ENCODE data around the gene XYLT1. TPM values are rescaled to one million over a fixed set of nuclear protein-coding genes. Genes with fewer than 3 reads are reported as not detected.

Gene XYLT1
- total RNA-seq, 1 experiment from 2014 or later = not detected

DNA sequence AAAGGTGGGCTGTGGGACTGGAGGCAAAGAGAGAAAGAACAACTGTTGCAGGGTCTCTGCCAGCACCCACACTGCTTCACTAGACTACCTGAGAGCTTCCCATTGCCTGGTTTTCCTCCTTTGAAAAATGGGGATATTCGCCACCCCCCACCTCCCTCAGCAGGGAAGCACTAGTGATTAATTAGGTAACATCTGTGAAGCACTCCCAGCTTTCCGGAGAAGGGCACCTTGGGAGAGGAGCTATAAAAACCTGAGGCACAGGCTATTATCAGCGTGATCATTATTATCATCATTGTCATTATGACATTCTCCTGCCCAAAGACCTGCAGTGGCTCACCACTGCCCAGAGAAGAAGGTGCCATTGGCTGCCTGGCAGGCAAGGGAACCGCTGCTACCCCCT, 83.5 kb downstream of the XYLT1 start:
- Histone ChIP-seq H3F3A (ENCODE audit: low read length, unreplicated experiment) (no peaks in the 10 kb centered on the region), H3K9me2 (replicated peaks; ENCODE audit: low read length) (no peaks in the 10 kb centered on the region), H3K27me3 (ENCODE audit: low read length) (no peaks in the 10 kb centered on the region), H3K9me3 (ENCODE audit: low read length) (no peaks in the 10 kb centered on the region), H3K4me3 (ENCODE audit: low read length) (no peak overlapping the region), H3K4me2 (ENCODE audit: low read length) (no peak overlapping the region), H3K36me3 (ENCODE audit: low read depth, low read length) (no peaks in the 10 kb centered on the region), H3K79me2 (ENCODE audit: low read length) (no peaks in the 10 kb centered on the region), H3K9ac (ENCODE audit: low read length) (no peak overlapping the region), H3K4me1 (ENCODE audit: insufficient read depth, low read length) (no peaks in the 10 kb centered on the region), H3K27ac (ENCODE audit: low read length) (no peak overlapping the region), H4K20me1 (ENCODE audit: low read length) (no peaks in the 10 kb centered on the region), H2AFZ (ENCODE audit: low read length) (no peak overlapping the region)
- ChIA-PET CTCF (no interaction called here), POLR2A (ENCODE audit: unreplicated experiment) (no interaction called here)
- DNase-seq (no peak), ATAC-seq (no peak)
- BruUV-seq (replicated peaks) = no TSS peak
- TF ChIP-seq EZH2phosphoT487 (IDR thresholded peaks at IDR 0.05; ENCODE audit: borderline replicate concordance, low read length) (no peak), EZH2 (IDR thresholded peaks at IDR 0.05; ENCODE audit: low read length, unreplicated experiment) (no peak)
- TF ChIP-seq, protein P1, sequence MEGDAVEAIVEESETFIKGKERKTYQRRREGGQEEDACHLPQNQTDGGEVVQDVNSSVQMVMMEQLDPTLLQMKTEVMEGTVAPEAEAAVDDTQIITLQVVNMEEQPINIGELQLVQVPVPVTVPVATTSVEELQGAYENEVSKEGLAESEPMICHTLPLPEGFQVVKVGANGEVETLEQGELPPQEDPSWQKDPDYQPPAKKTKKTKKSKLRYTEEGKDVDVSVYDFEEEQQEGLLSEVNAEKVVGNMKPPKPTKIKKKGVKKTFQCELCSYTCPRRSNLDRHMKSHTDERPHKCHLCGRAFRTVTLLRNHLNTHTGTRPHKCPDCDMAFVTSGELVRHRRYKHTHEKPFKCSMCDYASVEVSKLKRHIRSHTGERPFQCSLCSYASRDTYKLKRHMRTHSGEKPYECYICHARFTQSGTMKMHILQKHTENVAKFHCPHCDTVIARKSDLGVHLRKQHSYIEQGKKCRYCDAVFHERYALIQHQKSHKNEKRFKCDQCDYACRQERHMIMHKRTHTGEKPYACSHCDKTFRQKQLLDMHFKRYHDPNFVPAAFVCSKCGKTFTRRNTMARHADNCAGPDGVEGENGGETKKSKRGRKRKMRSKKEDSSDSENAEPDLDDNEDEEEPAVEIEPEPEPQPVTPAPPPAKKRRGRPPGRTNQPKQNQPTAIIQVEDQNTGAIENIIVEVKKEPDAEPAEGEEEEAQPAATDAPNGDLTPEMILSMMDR (conservative IDR thresholded peaks at IDR 0.05; ENCODE audit: low read depth, low read length) = no peak
- intact Hi-C loops (cut with micrococcal nuclease) = no loop called here

DNA sequence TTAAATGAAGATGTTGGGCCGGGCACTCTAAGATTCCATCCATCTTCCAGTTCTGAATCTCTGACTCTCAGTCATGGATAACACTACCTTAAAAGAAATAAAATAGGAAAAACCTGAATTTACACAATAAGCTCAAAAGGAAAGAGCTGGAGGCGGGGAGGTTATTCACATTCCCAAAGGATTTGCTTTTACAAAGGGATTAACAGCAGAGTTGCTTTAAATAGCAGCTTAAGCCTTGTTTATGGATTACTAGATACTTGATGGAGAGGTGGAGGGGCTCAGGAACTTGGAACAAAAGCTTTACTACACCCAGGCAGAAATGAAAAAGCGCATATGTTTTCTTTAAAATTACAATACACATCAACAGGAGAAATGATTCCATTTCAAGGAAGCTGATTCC, 84.5 kb downstream of the XYLT1 start:
- ATAC-seq = no peak
- Histone ChIP-seq H2AFZ (ENCODE audit: low read length) (no peak overlapping the region), H3K9me3 (ENCODE audit: low read length) (no peaks in the 10 kb centered on the region), H3K27ac (ENCODE audit: low read length) (no peak overlapping the region), H4K20me1 (ENCODE audit: low read length) (no peaks in the 10 kb centered on the region), H3K27me3 (ENCODE audit: low read length) (no peaks in the 10 kb centered on the region), H3K36me3 (ENCODE audit: low read depth, low read length) (no peaks in the 10 kb centered on the region), H3K9ac (ENCODE audit: low read length) (no peak overlapping the region), H3K4me2 (ENCODE audit: low read length) (no peak overlapping the region), H3K9me2 (replicated peaks; ENCODE audit: low read length) (no peaks in the 10 kb centered on the region), H3K79me2 (ENCODE audit: low read length) (no peaks in the 10 kb centered on the region), H3F3A (ENCODE audit: low read length, unreplicated experiment) (no peaks in the 10 kb centered on the region), H3K4me3 (ENCODE audit: low read length) (no peak overlapping the region), H3K4me1 (ENCODE audit: insufficient read depth, low read length) (no peaks in the 10 kb centered on the region)
- ChIA-PET POLR2A (ENCODE audit: unreplicated experiment) (no interaction called here), CTCF (no interaction called here)
- intact Hi-C loops (cut with micrococcal nuclease) = no loop called here
- no TSS peak for BruUV-seq (replicated peaks)
- no peak for DNase-seq
- TF ChIP-seq EZH2 (IDR thresholded peaks at IDR 0.05; ENCODE audit: low read length, unreplicated experiment) (no peak), EZH2phosphoT487 (IDR thresholded peaks at IDR 0.05; ENCODE audit: borderline replicate concordance, low read length) (no peak)
- TF ChIP-seq, protein P1 (conservative IDR thresholded peaks at IDR 0.05; ENCODE audit: low read depth, low read length) = no peak

DNA sequence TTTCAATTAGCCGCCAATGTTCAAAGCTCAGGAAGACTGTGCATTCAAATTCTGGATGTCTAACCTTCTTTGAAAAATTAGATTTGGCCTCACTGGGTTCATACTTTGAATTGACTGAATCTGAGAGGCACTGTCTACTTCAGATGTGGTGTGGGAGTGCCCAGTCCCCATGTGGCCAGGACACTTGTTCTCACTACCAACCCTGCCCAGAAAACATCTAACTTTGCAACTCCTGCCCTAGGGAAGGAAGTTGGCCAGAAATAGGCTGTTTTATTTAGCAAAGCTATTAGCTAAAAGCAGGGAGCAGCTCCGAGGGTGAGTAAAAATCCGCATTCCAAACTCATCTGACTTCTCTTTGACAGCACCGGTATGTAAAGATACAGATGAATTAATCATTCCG, 86.3 kb downstream of the XYLT1 start:
- CTCF ChIA-PET = no interaction called here
- DNase-seq (no peak), ATAC-seq (no peak)
- H2AFZ ChIP-seq (ENCODE audit: low read length) = no peak overlapping the region
- no peaks in the 10 kb centered on the region for H3K4me1 ChIP-seq (ENCODE audit: insufficient read depth, low read length)
- H3F3A ChIP-seq (ENCODE audit: low read length, unreplicated experiment) = no peaks in the 10 kb centered on the region
- no peaks in the 10 kb centered on the region for H3K27me3 ChIP-seq (ENCODE audit: low read length)
- H3K9me2 ChIP-seq (replicated peaks; ENCODE audit: low read length) = no peaks in the 10 kb centered on the region
- no peaks in the 10 kb centered on the region for H3K79me2 ChIP-seq (ENCODE audit: low read length)
- H3K27ac ChIP-seq (ENCODE audit: low read length) = no peak overlapping the region
- H3K9me3 ChIP-seq (ENCODE audit: low read length) = no peaks in the 10 kb centered on the region
- no peak for TF ChIP-seq EZH2phosphoT487 (IDR thresholded peaks at IDR 0.05; ENCODE audit: borderline replicate concordance, low read length)
- TF ChIP-seq EZH2 (IDR thresholded peaks at IDR 0.05; ENCODE audit: low read length, unreplicated experiment) = no peak
- TF ChIP-seq, protein P1 (conservative IDR thresholded peaks at IDR 0.05; ENCODE audit: low read depth, low read length) = no peak
- intact Hi-C loops (cut with micrococcal nuclease) = no loop called here
- no peaks in the 10 kb centered on the region for H4K20me1 ChIP-seq (ENCODE audit: low read length)
- POLR2A ChIA-PET (ENCODE audit: unreplicated experiment) = no interaction called here
- H3K36me3 ChIP-seq (ENCODE audit: low read depth, low read length) = no peaks in the 10 kb centered on the region
- H3K4me3 ChIP-seq (ENCODE audit: low read length) = no peak overlapping the region
- no TSS peak for BruUV-seq (replicated peaks)
- H3K9ac ChIP-seq (ENCODE audit: low read length) = no peak overlapping the region
- H3K4me2 ChIP-seq (ENCODE audit: low read length) = no peak overlapping the region
